Measurements from ENCODE around the gene VENTX.

VENTX gene

DNA sequence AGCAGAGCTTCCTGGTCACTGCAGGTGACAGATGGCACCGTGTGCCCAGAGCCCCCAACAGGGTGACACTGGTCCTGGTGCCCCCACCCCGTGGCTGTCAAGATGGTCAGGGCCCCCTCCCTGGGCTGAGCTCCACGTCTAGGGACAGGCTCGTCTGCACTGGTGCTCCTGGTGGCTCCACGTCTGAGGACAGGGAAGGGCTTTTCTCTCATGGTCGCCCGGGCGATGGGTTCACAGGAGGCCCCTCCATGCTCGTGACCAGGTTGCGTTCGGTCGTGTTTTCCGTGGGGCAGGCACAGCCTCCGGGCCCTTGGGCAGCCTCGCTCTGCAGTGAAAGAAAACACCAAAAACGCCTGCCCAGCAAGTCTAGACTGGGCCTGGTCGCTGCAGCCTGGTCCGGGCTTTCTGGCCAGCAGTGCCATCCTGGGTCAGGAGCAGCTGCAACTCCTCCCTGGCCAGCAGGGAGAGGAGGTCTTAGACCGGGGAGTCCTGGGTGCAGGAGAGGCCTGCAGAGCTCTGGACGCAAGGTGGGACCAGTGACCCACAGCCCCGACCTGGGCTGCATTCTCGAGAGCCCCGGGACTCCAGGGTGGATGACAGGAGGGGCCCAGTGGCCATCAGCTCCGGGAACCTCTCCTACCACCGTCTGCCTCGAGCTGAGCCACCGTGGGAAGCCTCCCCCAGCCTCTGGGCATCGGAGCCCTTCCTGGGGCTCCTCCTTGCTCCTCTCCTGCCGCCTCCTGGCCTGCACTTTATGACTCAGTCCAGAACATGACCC, 35.5 kb upstream of the VENTX start:
- DNase-seq (ENCODE audit: low spot score) = no peak

DNA sequence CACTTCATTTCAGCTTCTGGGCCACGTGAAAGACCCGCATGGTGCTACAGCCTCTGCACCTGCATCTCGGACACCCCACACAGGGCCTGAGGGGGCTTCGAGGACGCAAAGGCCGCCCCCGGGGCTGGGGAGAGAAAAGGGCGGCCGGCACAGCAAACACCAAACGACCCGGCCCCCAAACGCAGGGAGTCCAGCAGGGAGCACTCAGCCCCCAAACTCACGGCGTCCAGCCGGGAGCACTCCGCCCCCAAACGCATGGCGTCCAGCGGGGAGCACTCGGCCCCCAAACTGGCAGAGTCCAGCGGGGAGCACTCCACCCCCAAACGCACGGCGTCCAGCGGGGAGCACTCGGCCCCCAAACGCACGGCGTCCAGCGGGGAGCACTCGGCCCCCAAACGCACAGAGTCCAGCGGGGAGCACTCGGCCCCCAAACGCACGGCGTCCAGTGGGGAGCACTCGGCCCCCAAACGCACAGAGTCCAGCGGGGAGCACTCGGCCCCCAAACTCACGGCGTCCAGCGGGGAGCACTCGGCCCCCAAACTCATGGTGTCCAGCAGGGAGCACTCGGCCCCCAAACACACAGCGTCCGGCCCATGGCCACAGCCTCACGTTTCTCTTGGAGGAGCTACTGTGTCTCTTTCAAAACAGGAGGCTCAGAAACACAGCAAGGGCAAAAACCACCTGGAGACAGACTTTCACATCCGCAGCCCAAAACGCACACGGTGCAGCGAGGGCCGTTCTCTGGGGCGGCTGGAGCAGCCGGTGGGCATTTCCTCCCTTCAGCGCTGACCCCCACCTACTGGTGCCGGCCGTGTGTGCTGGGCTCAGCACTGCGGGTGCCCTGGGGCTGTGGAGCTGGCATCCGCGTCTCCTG, 34.6 kb upstream of the VENTX start:
- DNase-seq (ENCODE audit: low spot score) = no peak

DNA sequence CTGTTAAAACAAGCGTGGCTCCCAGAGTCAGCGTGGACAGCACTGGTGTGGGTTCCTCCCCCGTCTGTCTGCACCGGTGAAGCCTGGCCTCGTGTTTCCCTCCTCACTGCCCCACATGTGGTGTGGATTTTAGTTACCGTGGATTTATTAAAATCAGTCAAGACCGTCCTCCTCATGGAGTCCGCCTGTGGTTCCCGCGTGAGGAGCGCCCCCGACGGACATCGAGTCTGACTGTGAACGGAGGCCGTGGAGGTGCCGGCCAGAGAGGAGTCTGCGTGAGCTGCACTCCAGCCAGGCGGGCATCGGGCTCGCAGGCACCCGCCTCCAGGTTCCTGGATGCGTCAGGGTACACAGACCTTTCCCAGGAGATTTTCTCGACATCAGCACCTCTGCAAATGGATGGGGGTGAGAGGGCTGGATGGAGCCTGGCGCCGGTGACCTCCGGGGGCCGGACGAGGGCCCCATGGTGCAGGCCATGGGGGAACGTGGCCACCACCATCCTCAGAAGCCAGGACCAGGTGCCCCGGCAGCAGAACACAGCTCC, 33.9 kb upstream of the VENTX start:
- DNase-seq (ENCODE audit: low spot score) = no peak

DNA sequence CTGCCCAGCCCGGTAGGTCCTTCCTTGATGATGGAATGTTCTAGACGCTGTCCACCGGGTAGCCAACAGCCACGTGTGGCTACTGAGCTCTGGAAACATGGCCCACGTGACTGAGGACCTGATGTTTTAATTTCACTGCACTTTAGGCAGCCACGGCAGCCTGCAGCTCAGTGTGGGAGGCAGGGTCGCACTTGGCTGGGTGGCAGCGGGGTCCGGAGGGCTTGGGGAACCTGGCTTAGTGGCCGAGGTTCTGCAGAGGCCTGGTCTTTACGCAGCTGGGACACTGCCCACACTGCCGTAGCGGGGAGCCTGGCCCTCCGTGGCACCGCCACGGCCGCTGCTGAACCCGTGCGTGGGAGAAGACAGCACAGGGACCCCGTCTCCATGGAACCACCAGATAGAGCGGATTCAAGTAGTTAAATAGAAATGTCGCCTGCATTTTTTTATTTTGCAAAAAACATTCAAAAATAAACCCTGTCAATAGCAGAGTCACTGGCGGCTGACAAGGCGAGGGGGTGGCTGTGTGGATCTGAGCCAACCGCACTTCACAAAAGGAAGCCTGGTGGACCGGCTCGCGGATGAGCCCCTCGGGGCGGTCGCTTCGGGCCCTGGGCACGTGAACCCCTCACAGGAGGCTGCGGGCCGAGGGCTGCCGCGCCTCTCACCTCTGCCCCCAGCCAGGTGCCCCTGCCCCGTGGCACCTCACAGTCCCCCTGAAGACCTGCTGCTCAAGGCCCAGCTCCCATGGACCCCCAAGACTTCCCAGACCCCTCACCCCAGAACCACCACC, 33.2 kb upstream of the VENTX start:
- DNase-seq (ENCODE audit: low spot score) = no peak

DNA sequence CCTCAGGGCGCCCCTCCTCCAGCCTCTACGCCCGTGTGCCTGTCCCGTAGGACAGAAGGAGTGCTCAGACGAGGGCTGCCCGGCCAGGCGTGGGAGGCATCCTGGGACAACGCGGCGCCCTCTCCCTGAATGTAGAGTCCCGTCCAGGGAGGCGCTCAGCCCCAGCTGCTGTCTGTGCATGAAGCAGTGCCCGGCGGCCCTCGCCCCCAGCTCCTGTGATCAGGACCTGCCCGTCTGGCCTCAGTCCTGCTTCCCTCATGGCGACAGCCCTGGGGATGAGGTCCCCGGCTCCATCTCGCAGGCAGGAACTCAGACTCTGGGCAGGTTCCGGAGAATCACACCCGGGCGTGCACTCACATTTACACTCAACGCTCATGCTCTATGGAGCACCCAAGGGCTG, 32.5 kb upstream of the VENTX start:
- DNase-seq (ENCODE audit: low spot score) = no peak

DNA sequence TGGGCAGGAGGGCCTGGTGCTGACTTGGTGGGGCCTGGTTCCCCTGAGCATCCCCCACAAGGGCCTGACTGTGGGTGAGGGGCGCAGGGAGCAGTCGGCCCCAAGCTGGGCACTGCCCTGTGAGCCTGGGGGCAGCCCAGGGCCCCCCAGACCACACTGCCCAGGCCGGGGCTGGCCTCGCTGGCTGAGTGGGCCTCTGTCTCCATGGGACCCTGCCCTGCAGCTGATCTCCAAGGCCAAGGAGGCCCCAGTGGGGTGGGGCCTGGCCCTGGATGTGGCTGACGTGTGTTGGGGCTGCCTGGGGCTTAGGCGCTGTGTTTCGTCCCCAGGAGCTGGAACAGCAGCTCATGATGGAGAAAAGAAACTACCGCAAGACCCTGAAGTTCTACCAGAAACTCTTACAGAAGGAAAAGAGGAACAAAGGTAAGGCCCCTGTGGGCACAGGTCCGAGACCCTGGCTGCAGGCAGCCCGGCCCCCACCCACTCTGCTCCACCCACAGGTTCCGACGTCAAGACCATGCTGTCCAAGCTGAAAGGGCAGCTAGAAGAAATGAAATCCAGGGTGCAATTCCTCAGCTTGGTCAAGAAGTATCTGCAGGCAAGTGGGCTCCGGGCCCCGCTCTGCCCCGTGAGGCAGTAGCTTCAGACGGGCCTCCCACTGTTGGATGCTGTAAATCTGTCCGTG, 31.2 kb upstream of the VENTX start:
- DNase-seq (ENCODE audit: low spot score) = no peak

DNA sequence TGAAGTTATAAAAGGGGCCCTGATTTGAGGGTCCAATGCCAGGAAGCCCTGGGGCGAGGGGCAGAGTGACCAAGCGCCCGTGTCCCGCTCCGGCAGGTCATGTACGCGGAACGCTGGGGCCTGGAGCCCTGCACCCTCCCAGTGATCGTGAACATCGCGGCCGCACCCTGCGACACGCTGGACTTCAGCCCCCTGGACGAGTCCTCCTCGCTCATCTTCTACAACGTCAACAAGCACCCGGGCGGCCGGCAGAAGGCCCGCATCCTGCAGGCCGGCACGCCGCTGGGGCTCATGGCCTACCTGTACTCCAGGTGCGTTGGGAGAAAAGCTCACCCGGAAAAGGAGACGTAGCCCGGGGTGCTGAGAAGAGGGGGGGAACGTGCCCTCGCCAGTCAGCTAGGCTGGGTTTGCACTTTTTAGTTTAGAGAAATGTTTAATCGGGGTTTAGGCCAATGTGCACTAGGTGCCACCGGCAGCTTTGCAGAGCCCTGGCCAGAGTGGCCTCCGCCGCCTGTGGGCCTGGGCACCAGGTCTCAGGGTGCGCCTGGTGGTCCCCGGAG, 30.5 kb upstream of the VENTX start:
- DNase-seq (ENCODE audit: low spot score) = no peak

DNA sequence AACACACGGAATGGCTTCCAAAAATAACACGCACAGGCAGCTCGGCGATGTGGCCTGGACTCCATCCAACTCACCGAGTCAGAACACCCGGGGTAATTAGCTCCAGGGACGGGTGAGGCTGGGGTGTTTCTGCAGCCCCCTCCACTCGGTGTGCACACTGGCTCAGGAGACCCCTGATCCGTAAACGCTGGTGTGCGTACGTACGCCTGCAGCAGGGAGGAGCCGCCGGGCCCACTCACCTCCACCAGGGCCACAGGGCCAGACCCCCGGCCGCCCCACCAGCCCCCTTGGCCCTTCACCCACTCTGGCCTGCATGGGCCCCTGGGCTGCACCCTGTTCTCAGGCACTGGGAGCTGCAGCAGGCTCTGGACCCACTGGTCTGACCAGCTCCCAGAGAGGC, 30.0 kb upstream of the VENTX start:
- no peak for DNase-seq (ENCODE audit: low spot score)

DNA sequence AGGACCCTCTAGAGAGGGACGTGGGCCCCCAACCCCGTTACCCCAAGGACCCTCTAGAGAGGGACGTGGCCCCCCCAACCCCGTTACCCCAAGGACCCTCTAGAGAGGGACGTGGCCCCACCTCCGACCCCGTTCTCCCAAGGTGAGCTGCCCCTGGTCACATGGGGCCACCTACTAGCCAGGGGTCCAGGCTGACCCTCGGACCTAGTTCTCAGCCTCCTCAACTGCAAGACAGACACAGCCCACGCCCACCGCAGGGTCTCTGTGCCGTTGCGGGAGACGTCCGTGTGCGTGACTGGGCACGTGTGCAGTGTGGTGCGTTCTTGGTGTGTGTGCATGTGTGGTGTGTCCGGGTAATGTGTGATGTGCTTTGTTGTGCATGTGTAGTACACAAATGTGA, 29.2 kb upstream of the VENTX start:
- DNase-seq (ENCODE audit: low spot score) = no peak

DNA sequence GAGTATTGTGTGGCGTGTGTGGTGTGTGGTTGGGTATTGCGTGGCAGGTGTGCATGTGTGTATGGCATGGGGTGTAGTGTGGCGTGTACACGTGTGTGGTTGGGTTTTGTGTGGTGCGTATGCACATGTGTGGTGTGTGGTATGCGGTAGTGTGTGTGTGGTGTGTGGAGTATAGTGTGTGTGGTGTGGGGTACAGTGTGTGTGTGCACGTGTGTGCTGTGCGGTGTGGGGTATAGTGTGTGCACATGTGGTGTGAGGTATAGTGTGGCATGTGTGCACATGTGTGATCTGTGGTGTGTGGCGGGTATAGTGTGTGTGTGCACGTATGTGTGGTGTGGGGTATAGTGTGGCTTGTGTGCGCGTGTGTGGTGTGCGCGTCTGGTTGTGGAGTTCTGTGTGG, 28.5 kb upstream of the VENTX start:
- DNase-seq (ENCODE audit: low spot score) = no peak

DNA sequence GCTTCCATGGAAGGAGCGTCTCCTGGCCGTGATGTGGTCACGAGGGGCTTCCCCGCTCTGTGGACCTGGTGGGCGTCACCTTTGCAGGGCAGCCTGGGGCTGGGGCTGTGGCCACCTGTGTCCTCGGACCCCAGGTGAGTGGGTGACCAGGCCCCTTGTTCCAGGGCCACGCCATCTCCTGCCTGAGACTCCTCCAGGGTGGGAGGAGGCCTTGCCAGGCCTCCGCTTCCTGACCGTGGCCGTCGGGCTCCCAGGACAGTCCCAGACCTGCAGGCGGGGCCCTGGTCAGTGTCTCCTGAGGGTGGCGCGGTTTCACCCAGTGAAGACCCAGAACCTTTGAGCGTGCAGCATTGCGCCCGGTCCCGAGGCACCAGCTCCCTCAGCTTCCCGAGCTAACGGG, 28.0 kb upstream of the VENTX start:
- no peak for DNase-seq (ENCODE audit: low spot score)

DNA sequence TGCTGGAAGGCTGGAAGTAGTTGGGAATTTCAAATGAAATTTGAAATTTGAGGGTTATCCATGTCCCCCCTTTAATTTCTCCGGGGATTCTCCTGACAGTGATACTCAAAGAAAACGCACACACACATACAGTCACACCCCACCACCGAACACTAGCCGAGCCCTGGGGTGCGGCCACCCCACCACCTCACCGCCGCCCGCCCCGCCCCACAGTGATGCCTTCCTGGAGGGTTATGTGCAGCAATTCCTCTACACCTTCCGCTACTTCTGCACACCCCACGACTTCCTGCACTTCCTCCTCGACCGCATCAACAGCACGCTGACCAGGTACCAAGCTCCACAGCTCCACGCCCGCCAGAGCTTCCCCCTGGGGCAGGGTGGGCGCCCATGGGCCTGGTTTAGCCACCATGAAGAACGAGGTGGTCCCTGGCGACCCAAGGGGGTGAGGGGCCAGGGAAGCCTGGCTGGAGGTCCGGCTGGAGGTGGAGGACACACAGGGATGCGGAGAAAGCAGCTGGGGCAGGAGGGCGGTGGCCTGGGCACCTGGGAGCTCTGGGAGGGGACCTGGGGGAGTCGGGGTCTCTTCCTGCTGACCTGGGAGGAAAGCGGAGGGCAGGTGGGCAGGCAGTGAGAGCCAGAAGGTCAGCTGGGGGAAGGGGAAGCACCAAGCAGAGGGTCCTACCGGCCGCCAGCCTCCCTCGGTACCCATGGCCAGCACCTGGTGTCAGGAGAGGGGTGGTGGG, 27.1 kb upstream of the VENTX start:
- DNase-seq (ENCODE audit: low spot score) = no peak

DNA sequence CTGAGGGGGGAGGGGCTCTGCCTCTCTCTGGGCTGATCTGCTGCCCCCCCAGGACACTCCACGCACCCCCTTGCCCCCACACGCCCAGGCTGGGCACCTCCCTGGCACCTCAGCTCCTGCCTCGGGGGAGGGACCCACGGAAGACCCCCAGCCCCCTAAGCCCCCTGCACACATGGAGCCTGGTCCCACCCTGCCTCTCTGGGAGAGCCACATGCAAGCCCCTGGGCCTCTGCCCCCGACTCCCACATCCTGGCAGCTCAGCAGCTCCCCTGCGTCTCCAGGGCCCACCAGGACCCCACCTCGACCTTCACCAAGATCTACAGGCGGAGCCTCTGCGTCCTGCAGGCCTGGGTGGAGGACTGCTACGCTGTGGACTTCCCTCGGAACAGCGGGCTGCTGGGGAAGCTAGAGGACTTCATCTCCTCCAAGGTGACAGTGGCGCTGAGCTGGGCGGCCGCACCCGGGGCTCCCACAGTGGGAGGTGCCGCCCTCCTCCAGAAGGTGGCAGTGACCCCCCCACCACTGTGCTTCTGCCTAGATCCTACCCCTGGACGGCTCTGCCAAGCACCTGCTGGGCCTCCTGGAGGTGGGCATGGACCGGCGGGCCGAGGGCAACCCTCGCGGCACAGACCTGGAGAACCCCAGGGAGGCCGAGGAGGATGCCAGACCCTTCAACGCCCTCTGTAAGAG, 26.4 kb upstream of the VENTX start:
- no peak for DNase-seq (ENCODE audit: low spot score)

DNA sequence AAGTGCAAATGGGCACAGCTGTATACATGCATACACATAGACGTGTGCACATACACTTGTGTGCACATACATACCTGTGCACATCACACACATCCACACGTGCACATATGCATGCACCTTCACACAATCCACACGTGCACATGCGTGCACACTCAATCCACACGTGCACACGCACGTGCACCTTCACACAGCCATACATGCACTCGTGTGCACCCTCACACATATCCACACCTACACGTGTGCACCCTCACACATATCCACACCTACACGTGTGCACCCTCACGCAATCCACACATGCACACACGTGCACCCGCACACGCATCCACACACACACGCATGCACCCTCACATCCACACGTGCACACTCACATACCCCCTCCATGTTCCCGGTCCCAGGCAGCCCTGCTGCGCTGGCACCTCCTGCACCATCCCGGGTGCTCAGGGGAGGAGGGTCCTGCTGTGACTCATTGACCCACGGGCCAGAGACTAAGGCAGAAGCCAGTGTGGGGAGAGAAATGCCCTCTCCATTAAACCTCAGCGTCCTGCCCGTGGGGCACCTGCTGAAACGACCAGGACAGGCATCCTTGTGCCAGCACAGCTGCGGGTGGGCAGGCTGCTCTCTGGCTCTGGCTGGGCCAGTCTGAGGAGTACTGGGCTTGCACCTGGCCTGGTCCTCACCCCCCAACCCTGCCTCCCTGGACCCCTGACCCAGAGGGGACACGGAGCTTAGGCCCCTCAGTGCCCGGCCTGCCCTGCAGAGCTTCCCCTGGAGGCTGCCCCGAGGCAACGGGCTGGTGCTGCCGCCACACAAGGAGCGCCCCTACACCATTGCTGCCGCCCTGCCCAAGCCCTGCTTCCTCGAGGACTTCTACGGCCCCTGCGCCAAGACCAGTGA, 25.4 kb upstream of the VENTX start:
- no peak for DNase-seq (ENCODE audit: low spot score)

DNA sequence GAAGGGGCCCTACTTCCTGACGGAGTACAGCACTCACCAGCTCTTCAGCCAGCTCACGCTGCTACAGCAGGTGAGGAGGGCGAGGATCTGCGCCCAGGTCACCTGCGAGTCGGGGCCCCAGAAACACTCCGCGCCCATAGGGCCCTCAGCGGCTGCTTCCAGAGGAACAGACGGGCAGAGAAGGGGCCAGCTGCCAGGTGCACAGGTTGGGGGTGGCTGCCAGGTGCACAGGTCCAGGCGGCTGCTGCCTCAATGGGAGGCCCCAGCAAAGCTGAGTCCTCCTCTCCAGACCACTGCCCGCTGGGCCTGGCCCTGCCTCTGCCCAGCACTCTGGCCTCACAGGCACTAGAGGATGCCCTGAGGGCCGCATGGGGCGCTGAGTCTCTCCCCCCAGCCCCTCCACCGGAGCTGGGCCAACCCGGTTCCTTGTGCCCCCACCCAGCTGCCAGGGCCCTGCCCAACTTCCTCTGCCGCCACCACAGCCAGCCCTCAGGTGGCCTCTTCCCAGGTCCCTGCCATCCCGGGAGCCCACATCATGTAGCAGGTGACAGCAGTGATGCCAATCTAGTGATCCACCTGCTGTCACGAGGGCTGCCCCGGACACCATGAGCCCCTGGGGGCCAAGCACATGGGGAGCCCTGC, 24.7 kb upstream of the VENTX start:
- DNase-seq (ENCODE audit: low spot score) = no peak

DNA sequence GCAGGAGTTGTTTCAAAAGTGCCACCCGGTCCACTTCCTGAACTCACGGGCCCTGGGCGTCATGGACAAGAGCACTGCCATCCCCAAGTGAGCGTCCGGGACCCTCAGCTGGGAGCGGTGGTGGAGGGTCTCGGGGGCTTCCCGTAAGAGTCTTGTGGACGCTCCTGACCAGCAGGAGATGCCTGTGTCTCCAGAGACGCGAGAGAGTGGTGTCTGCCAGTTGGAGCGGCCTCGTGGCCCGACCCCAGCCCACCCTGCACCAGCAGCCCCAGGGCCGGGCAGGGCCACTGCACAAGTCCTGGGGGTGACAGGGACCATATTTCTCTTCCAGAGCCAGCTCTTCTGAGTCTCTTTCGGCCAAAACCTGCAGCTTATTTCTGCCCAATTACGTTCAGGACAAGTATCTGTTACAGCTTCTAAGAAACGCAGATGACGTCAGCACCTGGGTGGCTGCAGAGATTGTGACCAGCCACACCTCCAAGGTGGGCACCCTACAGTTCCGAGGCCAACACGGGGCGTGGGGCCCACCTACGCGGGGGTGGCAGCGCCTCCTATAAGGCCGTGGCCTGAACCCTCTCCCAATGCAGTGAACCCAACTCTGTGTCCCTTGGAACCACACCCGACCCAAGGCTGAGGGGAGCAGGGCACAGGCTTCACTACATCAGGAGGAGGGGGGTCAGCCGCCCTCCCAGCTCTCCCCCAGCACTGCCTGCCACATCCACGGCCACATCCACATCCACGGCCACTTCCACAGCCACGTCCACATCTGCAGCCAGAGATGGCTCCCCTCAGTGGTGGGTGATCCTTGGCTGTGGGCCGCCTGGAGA, 23.8 kb upstream of the VENTX start:
- DNase-seq (ENCODE audit: low spot score) = no peak
